ENCODE measurements around the gene PSENEN.
A peak's percentile ranks its signal among the peaks of the same experiment; 100 is the strongest.

PSENEN gene

DNA sequence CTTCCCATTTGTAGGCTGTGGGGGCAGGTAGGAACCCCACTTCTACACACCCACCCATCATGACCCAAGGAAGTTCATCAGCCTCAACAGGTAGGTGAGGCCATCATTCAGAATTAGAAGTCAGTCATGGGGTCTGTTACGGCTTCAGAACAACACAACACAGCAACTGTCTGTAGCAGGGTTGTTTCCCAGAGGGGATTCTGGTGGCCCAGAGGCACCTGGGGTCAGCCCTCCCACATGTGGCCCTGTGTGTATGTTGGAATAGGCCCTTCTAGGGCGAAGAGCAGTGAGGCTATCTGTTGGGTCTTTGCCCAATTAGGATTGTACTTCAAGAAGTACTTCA, 6.6 kb upstream of the PSENEN start:
- H2BK12ac ChIP-seq (ENCODE audit: low read length in 2 of 2), result no peak overlapping the region
- no peak overlapping the region for H2AFZ ChIP-seq (ENCODE audit: low read depth, low read length)
- no peak overlapping the region for H3K27ac ChIP-seq (ENCODE audit: low read length, poor library complexity, severe bottlenecking)
- H3K79me1 ChIP-seq (replicated peaks; ENCODE audit: low read length, poor library complexity, severe bottlenecking), result peaks cover 27% of the 10 kb centered on the region
- H4K91ac ChIP-seq (ENCODE audit: low read length), result no peak overlapping the region
- no peak overlapping the region for H3K4ac ChIP-seq (ENCODE audit: low read depth in 1 of 2, low read length in 2 of 2)
- H2BK120ac ChIP-seq (ENCODE audit: low read depth, low read length), result no peak overlapping the region
- H3K23ac ChIP-seq (ENCODE audit: low read length in 2 of 2), result no peak overlapping the region
- no peak overlapping the region for H3K4me3 ChIP-seq (ENCODE audit: insufficient read depth in 1 of 2, low read depth in 1 of 2, low read length in 2 of 2)
- 97% methylated on average over 2 of the region's 2 CpGs for WGBS
- no peak overlapping the region for H3K14ac ChIP-seq (ENCODE audit: low read length in 2 of 2)
- no peaks in the 10 kb centered on the region for H3K9me3 ChIP-seq (ENCODE audit: control insufficient read depth, low read length)
- H2BK15ac ChIP-seq (ENCODE audit: low read depth, poor library complexity, severe bottlenecking), result no peak overlapping the region
- H3K9ac ChIP-seq (ENCODE audit: low read length), result no peak overlapping the region
- H3K27me3 ChIP-seq (ENCODE audit: control insufficient read depth in 1 of 2, insufficient read depth in 1 of 2, low read length in 2 of 2), result no peaks in the 10 kb centered on the region
- H3K18ac ChIP-seq (ENCODE audit: low read depth in 1 of 2, low read length in 2 of 2), result no peak overlapping the region
- no peak overlapping the region for H2AK5ac ChIP-seq (ENCODE audit: low read length, severe bottlenecking)
- no peak overlapping the region for H3K4me2 ChIP-seq (ENCODE audit: low read length, poor library complexity, severe bottlenecking)
- H4K8ac ChIP-seq (ENCODE audit: low read length), result no peak overlapping the region
- H3K4me1 ChIP-seq (ENCODE audit: control insufficient read depth, insufficient read depth, low read depth, low read length), result peaks cover 13% of the 10 kb centered on the region
- H2BK5ac ChIP-seq (ENCODE audit: low read depth, low read length, poor library complexity, severe bottlenecking), result no peak overlapping the region
- peaks cover 66 to 69% of the 10 kb centered on the region in 2 experiments for H3K36me3 ChIP-seq (ENCODE audit: control insufficient read depth in 1 of 2, insufficient read depth in 2 of 2, low read depth in 1 of 2, low read length in 2 of 2)
- no peak for DNase-seq

DNA sequence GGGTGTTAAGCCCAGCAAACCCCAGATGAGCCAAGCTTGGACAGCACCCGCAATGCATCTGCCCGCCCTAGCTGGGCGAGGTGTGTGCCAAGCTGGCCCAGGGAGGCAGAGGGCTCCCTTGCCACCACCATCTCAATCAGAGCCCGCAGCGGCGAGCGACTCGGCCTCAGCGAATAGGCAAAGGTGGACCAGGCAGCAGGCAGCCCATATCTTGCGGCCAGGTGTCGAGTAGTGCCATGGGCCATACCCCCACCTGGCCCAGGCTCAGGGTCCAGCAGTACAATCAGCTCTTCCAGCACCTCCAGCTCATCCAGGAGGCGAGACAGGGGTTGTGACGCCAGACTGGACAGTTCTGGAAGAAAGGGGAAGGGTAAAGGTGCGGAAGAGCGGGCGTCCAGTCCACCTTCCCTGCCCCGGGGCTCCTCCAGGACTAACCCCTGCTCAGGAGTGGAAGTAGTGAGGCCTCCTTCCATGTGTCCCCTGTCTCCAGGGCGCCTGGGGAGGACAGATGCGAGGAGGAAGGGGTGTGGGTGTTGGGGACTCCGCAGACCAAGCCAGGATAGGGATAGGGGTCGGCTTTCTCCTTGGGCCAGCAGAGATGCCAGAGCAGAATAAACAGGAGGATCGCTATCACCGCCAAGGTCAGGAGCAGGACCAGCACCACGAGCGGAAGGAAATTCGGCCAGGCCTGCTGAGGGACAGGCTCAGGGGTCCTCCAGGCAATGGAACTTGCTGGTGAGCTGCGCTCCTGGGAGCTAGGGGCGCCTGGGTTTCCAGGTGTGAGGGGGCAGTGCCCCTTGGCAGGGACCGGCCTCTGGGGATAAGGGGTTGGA, 6.0 kb upstream of the PSENEN start:
- Histone ChIP-seq H3K23ac (ENCODE audit: low read length in 2 of 2) (no peak overlapping the region), H3K36me3 (ENCODE audit: control insufficient read depth in 1 of 2, insufficient read depth in 2 of 2, low read depth in 1 of 2, low read length in 2 of 2) (peaks cover 63 to 65% of the 10 kb centered on the region in 2 experiments), H3K9me3 (ENCODE audit: control insufficient read depth, low read length) (no peaks in the 10 kb centered on the region), H3K9ac (ENCODE audit: low read length) (peak overlapping the region; percentile 80), H3K18ac (ENCODE audit: low read depth in 1 of 2, low read length in 2 of 2) (no peak overlapping the region), H3K4ac (ENCODE audit: low read depth in 1 of 2, low read length in 2 of 2) (no peak overlapping the region), H3K4me2 (ENCODE audit: low read length, poor library complexity, severe bottlenecking) (peak overlapping the region; percentile 83), H2BK120ac (ENCODE audit: low read depth, low read length) (no peak overlapping the region), H2BK5ac (ENCODE audit: low read depth, low read length, poor library complexity, severe bottlenecking) (no peak overlapping the region), H3K14ac (ENCODE audit: low read length in 2 of 2) (no peak overlapping the region), H2BK12ac (ENCODE audit: low read length in 2 of 2) (no peak overlapping the region), H3K27ac (ENCODE audit: low read length, poor library complexity, severe bottlenecking) (no peak overlapping the region), H3K4me1 (ENCODE audit: control insufficient read depth, insufficient read depth, low read depth, low read length) (peaks cover 17% of the 10 kb centered on the region), H4K91ac (ENCODE audit: low read length) (no peak overlapping the region), H4K8ac (ENCODE audit: low read length) (no peak overlapping the region), H2AFZ (ENCODE audit: low read depth, low read length) (no peak overlapping the region), H2BK15ac (ENCODE audit: low read depth, poor library complexity, severe bottlenecking) (peak overlapping the region; percentile 94), H3K27me3 (ENCODE audit: control insufficient read depth in 1 of 2, insufficient read depth in 1 of 2, low read length in 2 of 2) (no peaks in the 10 kb centered on the region), H2AK5ac (ENCODE audit: low read length, severe bottlenecking) (no peak overlapping the region), H3K4me3 (ENCODE audit: insufficient read depth in 1 of 2, low read depth in 1 of 2, low read length in 2 of 2) (peak overlapping the region; percentile 65 to 90), H3K79me1 (replicated peaks; ENCODE audit: low read length, poor library complexity, severe bottlenecking) (peaks cover 29% of the 10 kb centered on the region)
- 90% methylated on average over 26 of the region's 29 CpGs for WGBS
- no peak for DNase-seq

DNA sequence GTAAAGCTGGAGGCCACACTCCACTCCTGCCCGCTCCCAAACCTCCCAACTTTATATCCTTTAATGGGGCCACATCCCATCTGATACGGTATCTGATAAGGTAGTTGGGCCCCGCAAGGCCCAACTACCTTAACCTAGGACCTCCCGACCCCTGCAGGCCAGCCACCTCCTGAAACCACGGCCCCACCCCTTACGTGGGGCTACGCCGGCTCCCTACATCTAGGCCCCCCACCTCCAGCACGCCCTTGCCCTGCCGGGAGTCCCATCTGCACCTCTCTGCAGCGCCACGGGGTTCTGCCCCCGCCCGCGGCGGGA, 5.4 kb upstream of the PSENEN start:
- Histone ChIP-seq H2BK5ac (ENCODE audit: low read depth, low read length, poor library complexity, severe bottlenecking) (no peak overlapping the region), H3K4me2 (ENCODE audit: low read length, poor library complexity, severe bottlenecking) (peak overlapping the region; percentile 83), H3K9me3 (ENCODE audit: control insufficient read depth, low read length) (no peaks in the 10 kb centered on the region), H3K18ac (ENCODE audit: low read depth in 1 of 2, low read length in 2 of 2) (no peak overlapping the region), H3K36me3 (ENCODE audit: control insufficient read depth in 1 of 2, insufficient read depth in 2 of 2, low read depth in 1 of 2, low read length in 2 of 2) (peaks cover 58 to 59% of the 10 kb centered on the region in 2 experiments), H3K4me1 (ENCODE audit: control insufficient read depth, insufficient read depth, low read depth, low read length) (peaks cover 18% of the 10 kb centered on the region), H2AK5ac (ENCODE audit: low read length, severe bottlenecking) (no peak overlapping the region), H2BK120ac (ENCODE audit: low read depth, low read length) (peak overlapping the region; percentile 42), H3K9ac (ENCODE audit: low read length) (peak overlapping the region; percentile 80), H4K91ac (ENCODE audit: low read length) (peak overlapping the region; percentile 15), H3K23ac (ENCODE audit: low read length in 2 of 2) (no peak overlapping the region), H3K27ac (ENCODE audit: low read length, poor library complexity, severe bottlenecking) (no peak overlapping the region), H2AFZ (ENCODE audit: low read depth, low read length) (no peak overlapping the region), H3K4ac (ENCODE audit: low read depth in 1 of 2, low read length in 2 of 2) (no peak overlapping the region), H2BK15ac (ENCODE audit: low read depth, poor library complexity, severe bottlenecking) (peak overlapping the region; percentile 94), H3K27me3 (ENCODE audit: control insufficient read depth in 1 of 2, insufficient read depth in 1 of 2, low read length in 2 of 2) (no peaks in the 10 kb centered on the region), H3K4me3 (ENCODE audit: insufficient read depth in 1 of 2, low read depth in 1 of 2, low read length in 2 of 2) (peak overlapping the region; percentile 65 to 90), H4K8ac (ENCODE audit: low read length) (no peak overlapping the region), H2BK12ac (ENCODE audit: low read length in 2 of 2) (no peak overlapping the region), H3K14ac (ENCODE audit: low read length in 2 of 2) (no peak overlapping the region), H3K79me1 (replicated peaks; ENCODE audit: low read length, poor library complexity, severe bottlenecking) (peaks cover 27% of the 10 kb centered on the region)
- no peak for DNase-seq
- 6% methylated on average over 16 of the region's 16 CpGs for WGBS

- Histone ChIP-seq H2BK120ac (ENCODE audit: low read depth, low read length) (peak overlapping the region; percentile 42), H3K9ac (ENCODE audit: low read length) (peak overlapping the region; percentile 80), H2BK12ac (ENCODE audit: low read length in 2 of 2) (peak overlapping the region in 1 of 2 experiments; percentile 68), H3K4ac (ENCODE audit: low read depth in 1 of 2, low read length in 2 of 2) (no peak overlapping the region), H4K91ac (ENCODE audit: low read length) (no peak overlapping the region), H3K18ac (ENCODE audit: low read depth in 1 of 2, low read length in 2 of 2) (peak overlapping the region; percentile 10 to 64), H2BK5ac (ENCODE audit: low read depth, low read length, poor library complexity, severe bottlenecking) (no peak overlapping the region), H3K4me1 (ENCODE audit: control insufficient read depth, insufficient read depth, low read depth, low read length) (peaks cover 18% of the 10 kb centered on the region), H3K27me3 (ENCODE audit: control insufficient read depth in 1 of 2, insufficient read depth in 1 of 2, low read length in 2 of 2) (no peaks in the 10 kb centered on the region), H2BK15ac (ENCODE audit: low read depth, poor library complexity, severe bottlenecking) (peak overlapping the region; percentile 94), H2AFZ (ENCODE audit: low read depth, low read length) (peak overlapping the region; percentile 97), H3K36me3 (ENCODE audit: control insufficient read depth in 1 of 2, insufficient read depth in 2 of 2, low read depth in 1 of 2, low read length in 2 of 2) (peaks cover 52 to 53% of the 10 kb centered on the region in 2 experiments), H3K14ac (ENCODE audit: low read length in 2 of 2) (peak overlapping the region in 1 of 2 experiments; percentile 84), H3K4me2 (ENCODE audit: low read length, poor library complexity, severe bottlenecking) (peak overlapping the region; percentile 84), H4K8ac (ENCODE audit: low read length) (peak overlapping the region; percentile 53), H3K79me1 (replicated peaks; ENCODE audit: low read length, poor library complexity, severe bottlenecking) (peaks cover 23% of the 10 kb centered on the region), H2AK5ac (ENCODE audit: low read length, severe bottlenecking) (no peak overlapping the region), H3K9me3 (ENCODE audit: control insufficient read depth, low read length) (no peaks in the 10 kb centered on the region), H3K23ac (ENCODE audit: low read length in 2 of 2) (no peak overlapping the region), H3K27ac (ENCODE audit: low read length, poor library complexity, severe bottlenecking) (peak overlapping the region; percentile 57), H3K4me3 (ENCODE audit: insufficient read depth in 1 of 2, low read depth in 1 of 2, low read length in 2 of 2) (peak overlapping the region; percentile 65 to 90)
- under 1% methylated on average over 60 of the region's 63 CpGs for WGBS
- peak; percentile 99 for DNase-seq
These were observed 4.8 kb upstream of the PSENEN start for GRCh38 chr19:35740423-35741202.

Measured in mesenchymal stem cell (in vitro differentiated cells and primary cell).